K562 (cell line): Measurements from ENCODE around the gene CDC23. TPM values are rescaled to one million over a fixed set of nuclear protein-coding genes. Genes with fewer than 3 reads are reported as not detected.
"Not testable (repeated sequence)": the region's sequence is repeated elsewhere in the genome, so short reads cannot be mapped to it uniquely, and the experiment has no call there.

Experiments
- ATAC-seq: fragments of 200-7000 bp; cut with Tn5 transposase; 3 replicates; pipeline ENCODE4 v1.9.1; 2020; ENCODE audit warnings: moderate library complexity
- BruUV-seq: library from RNA; stranded (reverse); fragments of 400-500 nt; replicated peaks from 2 replicates; lab custom pipeline; 2021; lab: Mats Ljungman, UMichigan
- CTCF ChIA-PET: fragments of 300-600 bp; formaldehyde crosslinking; extraction: SDS; loops from one replicate; lab custom pipeline; 2021; ENCODE audit warnings: low intra/inter-chr PET ratio; lab: Yijun Ruan, JAX
- POLR2A ChIA-PET: fragments of 300-600, 350-650 bp; sonication (Branson Sonifier 250); formaldehyde crosslinking; extraction: SDS; loops from one replicate; lab custom pipeline; 2021; ENCODE audit warnings: antibody characterized with exemption, inconsistent platforms; lab: Yijun Ruan, JAX
- DNase-seq, 4 experiments: peaks; one replicate each; pipeline versions ENCODE4 v3.0.0 to v3.0.0-alpha.2; 2011 to 2018; ENCODE audit warnings: low spot score in 3 of 4, mixed read lengths in 3 of 4; ENCODE audit errors: extremely low read depth in 1 of 4
- FAIRE-seq: peaks from 2 replicates; lab custom pipeline; 2011; peaks lifted over from hg19 to GRCh38; lab: Jason Lieb, UNC
- H2AFZ ChIP-seq: 2 replicates; pipeline ENCODE4 v1.6.0; 2011; ENCODE audit warnings: low read depth, low read length, control low read depth, inconsistent platforms
- H3K27ac ChIP-seq: fragments of 200-600 bp; 3 replicates; pipeline ENCODE4 v1.8.0; 2011; ENCODE audit warnings: low read depth, mild to moderate bottlenecking, control low read depth, inconsistent platforms, low read length, moderate library complexity, mixed read lengths; ENCODE audit errors: extremely low read depth
- H3K27me3 ChIP-seq, 2 experiments: fragments of 300-600 bp in 1 of 2; 2 replicates in 1 of 2; 3 replicates in 1 of 2; pipeline versions ENCODE4 v1.6.0 to v1.8.0; 2011; ENCODE audit warnings: inconsistent platforms in 2 of 2, low read length in 2 of 2, mild to moderate bottlenecking in 1 of 2, mixed read lengths in 1 of 2, moderate library complexity in 1 of 2; ENCODE audit not compliant: control insufficient read depth in 2 of 2, insufficient read depth in 2 of 2
- H3K36me3 ChIP-seq: fragments of 300-600 bp; 3 replicates; pipeline ENCODE4 v1.8.0; 2011; ENCODE audit warnings: mild to moderate bottlenecking, low read length, inconsistent platforms; ENCODE audit not compliant: control insufficient read depth, insufficient read depth
- H3K4me1 ChIP-seq, 2 experiments: fragments of 200-600 bp in 1 of 2; replicated peaks in 1 of 2; 2 replicates in 1 of 2; 3 replicates in 1 of 2; pipeline versions ENCODE4 v1.5.1 to v1.8.0; 2011; ENCODE audit warnings: inconsistent platforms in 2 of 2, low read length in 2 of 2, mild to moderate bottlenecking in 1 of 2, mixed read lengths in 1 of 2, moderate library complexity in 1 of 2; ENCODE audit not compliant: control insufficient read depth in 2 of 2, insufficient read depth in 2 of 2
- H3K4me2 ChIP-seq: 2 replicates; pipeline ENCODE4 v1.6.1; 2011; ENCODE audit warnings: low read length, control low read depth, inconsistent platforms, mixed read lengths; ENCODE audit not compliant: insufficient read depth
- H3K4me3 ChIP-seq: fragments of 200-600 bp; sonication (generic), shearing (Covaris generic); 2 replicates; pipeline ENCODE4 v1.5.1; 2016; ENCODE audit warnings: control low read depth, inconsistent platforms
- H3K79me2 ChIP-seq: fragments of 200-600 bp; 3 replicates; pipeline ENCODE4 v1.8.0; 2011; ENCODE audit warnings: low read length, inconsistent platforms; ENCODE audit not compliant: control insufficient read depth, insufficient read depth
- H3K9ac ChIP-seq, 2 experiments: 2 replicates each; pipeline versions ENCODE4 v1.6.0 to v1.6.1; 2011; ENCODE audit warnings: low read depth in 2 of 2, low read length in 2 of 2, control low read depth in 1 of 2, inconsistent platforms in 1 of 2, mild to moderate bottlenecking in 1 of 2, mixed read lengths in 1 of 2; ENCODE audit not compliant: insufficient read depth in 1 of 2
- H3K9me1 ChIP-seq: one replicate; pipeline ENCODE4 v1.6.0; 2011; ENCODE audit warnings: inconsistent platforms, mild to moderate bottlenecking, low read length, moderate library complexity; ENCODE audit not compliant: control insufficient read depth, insufficient read depth
- H3K9me3 ChIP-seq: replicated peaks from 2 replicates; pipeline ENCODE4 v1.5.1; 2011; ENCODE audit warnings: low read depth, low read length, inconsistent platforms; ENCODE audit not compliant: control insufficient read depth, insufficient read depth
- H4K20me1 ChIP-seq: replicated peaks from 2 replicates; pipeline ENCODE4 v1.6.1; 2011; ENCODE audit warnings: low read length, inconsistent platforms, mixed read lengths; ENCODE audit not compliant: control insufficient read depth, insufficient read depth
- CEBPB ChIP-seq: fragments of 450-650 bp; IDR thresholded peaks from 2 replicates; pipeline ENCODE4 v1.6.1; 2016; ENCODE audit warnings: missing genetic modification characterization, missing compliant biosample characterization
- LARP7 ChIP-seq: fragments of 450-650 bp; IDR thresholded peaks from 2 replicates; pipeline ENCODE4 v1.6.1; 2016
- POLR2A ChIP-seq: fragments of 450-650 bp; conservative IDR thresholded peaks from 2 replicates; pipeline ENCODE4 v1.6.1; 2016
- RCOR1 ChIP-seq, 2 experiments: IDR thresholded peaks; 2 replicates each; pipeline ENCODE4 v1.6.1; 2012; ENCODE audit warnings: low read depth in 2 of 2, low read length in 2 of 2, borderline replicate concordance in 1 of 2, improper control_type of control experiment in 1 of 2
- SUPT5H ChIP-seq: fragments of 450-650 bp; IDR thresholded peaks from 2 replicates; pipeline ENCODE4 v1.6.1; 2016
- WGBS: fragments of 100-300 bp; shearing (Covaris generic); methylation state at CpG from one replicate; pipeline ENCODE4 v1.1.6; 2016; ENCODE audit warnings: low coverage, mixed read lengths; ENCODE audit not compliant: insufficient coverage; ENCODE audit errors: missing lambda C conversion rate; 5-methylcytosine and 5-hydroxymethylcytosine counted together
- in situ Hi-C: fragments of 300-500 bp; cut with MboI; formaldehyde crosslinking; loops from 4 replicates; pipeline ENCODE4 v1.15.0; 2018; ENCODE audit warnings: inconsistent platforms, mixed read lengths
- intact Hi-C: fragments of 100-400 bp; cut with micrococcal nuclease; formaldehyde crosslinking; loops from 2 replicates; pipeline ENCODE4 v1.14.2; 2022
- polyA plus RNA-seq, 8 experiments: library from polyadenylated mRNA; depleted of rRNA in 4 of 8; stranded (reverse) in 5 of 8; unstranded in 3 of 8; fragments of >200 nt; fragmentation: Nextera tagmentation in 2 of 8; fragmentation: Illumina TruSeq in 1 of 8; extraction: Ambion mirVana in 2 of 8; extraction: Trizol in 1 of 8; gene quantifications; 2 replicates each; pipeline versions ENCODE4 v1.2.1 to v1.2.3, GENCODE V29; 2011 to 2014; ENCODE audit warnings: inconsistent platforms in 1 of 8, missing spikeins in 1 of 8
- total RNA-seq, 7 experiments: library from RNA; depleted of rRNA in 6 of 7; stranded (reverse); fragments of >200 nt in 6 of 7; fragmentation: Illumina TruSeq in 2 of 7; extraction: Trizol in 2 of 7; gene quantifications; 2 replicates each; pipeline versions ENCODE4 v1.2.1 to v1.2.3, GENCODE V29; 2011 to 2021; ENCODE audit warnings: low replicate concordance in 1 of 7

The CDC23 gene
- total and polyA plus RNA-seq, 9 of the 15 experiments (the other 6 are each of a cell fraction or from before 2014, with no cell fraction given): 34.5 to 157 (median 65.5) TPM

DNA sequence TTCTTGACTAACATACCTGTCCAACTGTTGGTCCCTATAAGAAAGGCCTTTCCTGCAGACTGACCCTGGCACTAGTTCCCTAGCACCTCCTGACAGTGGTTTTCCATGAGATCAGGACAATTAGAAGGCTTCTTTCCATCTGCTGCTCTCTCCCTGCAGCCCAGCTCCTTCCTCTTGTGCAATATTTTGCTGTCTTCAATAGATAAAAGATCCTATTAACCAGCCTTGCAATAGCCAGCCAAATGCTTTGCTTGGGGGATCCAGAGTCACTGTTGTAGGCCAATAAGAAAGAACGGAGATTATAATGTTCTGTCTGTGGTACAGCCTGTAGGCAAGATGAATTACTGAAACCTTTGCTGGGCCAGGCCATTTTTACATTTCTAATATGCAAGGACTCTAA lies 55.5 kb downstream of the CDC23 start:
- ChIA-PET POLR2A (interaction anchor here (0.9 to 2.9 kb wide), 4 partner anchors 9 to 19 kb away, joined by 3 to 8 read pairs (median 8); no protein-coding TSS in a partner anchor), CTCF (no interaction called here)
- BruUV-seq: no TSS peak
- H3K27ac ChIP-seq: no peak overlapping the region
- TF ChIP-seq RCOR1 (IDR thresholded peaks at IDR 0.05; ENCODE audit: borderline replicate concordance in 1 of 2, low read depth in 2 of 2, low read length in 2 of 2): no peak
- TF ChIP-seq LARP7: no peak
- peak; percentile 45; the same call in 1 of the 2 replicates for TF ChIP-seq CEBPB
- FAIRE-seq: no peak
- WGBS: 93% methylated on average over 1 of the region's 1 CpG
- no peaks in the 10 kb centered on the region for H3K79me2 ChIP-seq
- intact Hi-C loops: no loop called here
- no peak overlapping the region for H3K4me2 ChIP-seq
- no peaks in the 10 kb centered on the region; the same call in 1 of the 2 replicates for H4K20me1 ChIP-seq
- H3K4me3 ChIP-seq: no peak overlapping the region
- H3K9ac ChIP-seq: no peak overlapping the region
- DNase-seq: no peak
- in situ Hi-C loops: no loop called here
- ATAC-seq: no peak
- H2AFZ ChIP-seq: no peak overlapping the region
- H3K9me3 ChIP-seq: no peaks in the 10 kb centered on the region
- peaks cover 61% of the 10 kb centered on the region for H3K36me3 ChIP-seq
- H3K9me1 ChIP-seq: no peaks in the 10 kb centered on the region
- H3K4me1 ChIP-seq: no peaks in the 10 kb centered on the region
- no peaks in the 10 kb centered on the region; a peak in 1 of 5 replicates for H3K27me3 ChIP-seq

DNA sequence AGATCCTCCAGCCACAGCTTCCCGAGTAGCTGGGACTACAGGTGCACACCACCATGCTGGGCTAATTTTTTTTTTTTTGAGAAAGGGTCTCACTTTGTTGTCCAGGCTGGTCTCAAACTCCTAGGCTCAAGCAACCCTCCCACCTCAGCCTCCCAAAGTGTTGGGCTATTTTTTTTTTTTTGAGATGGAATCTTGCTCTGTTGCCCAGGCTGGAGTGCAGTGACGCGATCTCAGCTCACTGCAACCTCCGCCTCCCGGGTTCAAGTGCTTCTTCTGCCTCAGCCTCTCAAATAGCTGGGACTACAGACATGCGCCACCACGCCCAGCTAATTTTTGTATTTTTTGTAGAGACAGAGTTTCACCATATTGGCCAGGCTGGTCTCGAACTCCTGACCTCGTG lies 57.1 kb downstream of the CDC23 start:
- ATAC-seq, H3K9me3 ChIP-seq, H4K20me1 ChIP-seq, H3K27me3 ChIP-seq, H3K9me1 ChIP-seq, BruUV-seq, DNase-seq, CTCF ChIA-PET, H3K9ac ChIP-seq, in situ Hi-C loops, H3K4me3 ChIP-seq, intact Hi-C loops, FAIRE-seq, H3K4me2 ChIP-seq, H3K79me2 ChIP-seq, H3K27ac ChIP-seq, H2AFZ ChIP-seq, H3K4me1 ChIP-seq: not testable (repeated sequence)
- WGBS: 95% methylated on average over 7 of the region's 9 CpGs
- POLR2A ChIA-PET: interaction anchor here (1.5 kb wide), 1 partner anchor 10 kb away, joined by 4 read pairs; no protein-coding TSS in a partner anchor
- peaks cover 45% of the 10 kb centered on the region for H3K36me3 ChIP-seq
- peak; percentile 54; the same call in 1 of the 2 replicates for TF ChIP-seq SUPT5H
- peak; percentile 45; the same call in 1 of the 2 replicates for TF ChIP-seq POLR2A
